ENCODE data around the gene NLRP8.

The NLRP8 gene

GRCh38 chr19:55907286-55907685 is 40.3 kb upstream of the NLRP8 start:
- H3K27ac ChIP-seq (replicated peaks) = no peak overlapping the region
- TF ChIP-seq CTCF (IDR thresholded peaks at IDR 0.05; ENCODE audit: insufficient read depth, low read length) (no peak), GABPA (IDR thresholded peaks at IDR 0.05; ENCODE audit: low read depth) (no peak), REST (IDR thresholded peaks at IDR 0.05; ENCODE audit: insufficient replicate concordance, low read depth) (no peak), SPI1 (IDR thresholded peaks at IDR 0.05; ENCODE audit: borderline replicate concordance, low read depth) (no peak), POLR2AphosphoS5 (IDR thresholded peaks at IDR 0.05; ENCODE audit: low read depth) (no peak)
- DNase-seq (ENCODE audit: low read depth in 1 of 2, low spot score in 1 of 2) = no peak
- H3K4me3 ChIP-seq (replicated peaks; ENCODE audit: insufficient read depth, low read length) = no peak overlapping the region
- H3K27me3 ChIP-seq (ENCODE audit: insufficient read depth, poor library complexity, severe bottlenecking) = no peaks in the 10 kb centered on the region

GRCh38 chr19:55907746-55908145 is 39.9 kb upstream of the NLRP8 start:
- H3K4me3 ChIP-seq (replicated peaks; ENCODE audit: insufficient read depth, low read length) = no peak overlapping the region
- no peak for DNase-seq (ENCODE audit: low read depth in 1 of 2, low spot score in 1 of 2)

GRCh38 chr19:55909801-55910200 is 37.8 kb upstream of the NLRP8 start:
- no peak for DNase-seq (ENCODE audit: low read depth in 1 of 2, low spot score in 1 of 2)
- Histone ChIP-seq H3K27ac (replicated peaks) (no peak overlapping the region), H3K4me3 (replicated peaks; ENCODE audit: insufficient read depth, low read length) (no peak overlapping the region), H3K27me3 (ENCODE audit: insufficient read depth, poor library complexity, severe bottlenecking) (no peaks in the 10 kb centered on the region)
- no peak for TF ChIP-seq POLR2AphosphoS5 (IDR thresholded peaks at IDR 0.05; ENCODE audit: low read depth)
- TF ChIP-seq SPI1 (IDR thresholded peaks at IDR 0.05; ENCODE audit: borderline replicate concordance, low read depth) = no peak
- no peak for TF ChIP-seq GABPA (IDR thresholded peaks at IDR 0.05; ENCODE audit: low read depth)
- no peak for TF ChIP-seq REST (IDR thresholded peaks at IDR 0.05; ENCODE audit: insufficient replicate concordance, low read depth)
- TF ChIP-seq CTCF (IDR thresholded peaks at IDR 0.05; ENCODE audit: insufficient read depth, low read length) = no peak

More at GRCh38 chr19:55907746-55908145, 39.9 kb upstream of the NLRP8 start:
- Histone ChIP-seq H3K27ac (replicated peaks) (no peak overlapping the region), H3K27me3 (ENCODE audit: insufficient read depth, poor library complexity, severe bottlenecking) (no peaks in the 10 kb centered on the region)
- no peak for TF ChIP-seq REST (IDR thresholded peaks at IDR 0.05; ENCODE audit: insufficient replicate concordance, low read depth)
- no peak for TF ChIP-seq SPI1 (IDR thresholded peaks at IDR 0.05; ENCODE audit: borderline replicate concordance, low read depth)
- no peak for TF ChIP-seq GABPA (IDR thresholded peaks at IDR 0.05; ENCODE audit: low read depth)
- no peak for TF ChIP-seq CTCF (IDR thresholded peaks at IDR 0.05; ENCODE audit: insufficient read depth, low read length)
- TF ChIP-seq POLR2AphosphoS5 (IDR thresholded peaks at IDR 0.05; ENCODE audit: low read depth) = no peak
